ENCODE data around the gene LIPE.
A peak's percentile ranks its signal among the peaks of the same experiment; 100 is the strongest.

LIPE gene

GRCh38 chr19:42400404-42400803, 26.8 kb downstream of the LIPE start:
- Histone ChIP-seq H3K9ac (ENCODE audit: low read length) (no peak overlapping the region), H3K27ac (ENCODE audit: low read depth, low read length, poor library complexity, severe bottlenecking) (no peak overlapping the region), H3K27me3 (ENCODE audit: insufficient read depth, low read length) (no peaks in the 10 kb centered on the region), H3K9me2 (ENCODE audit: low read depth, low read length) (no peaks in the 10 kb centered on the region), H3K4me2 (ENCODE audit: low read length) (no peak overlapping the region), H3K36me3 (ENCODE audit: insufficient read depth, low read length) (peaks cover 28% of the 10 kb centered on the region), H4K20me1 (ENCODE audit: insufficient read depth, low read length) (no peaks in the 10 kb centered on the region), H2AFZ (ENCODE audit: low read length) (no peak overlapping the region), H3K4me1 (ENCODE audit: insufficient read depth, low read length, severe bottlenecking) (peaks cover 24% of the 10 kb centered on the region), H3K79me2 (ENCODE audit: insufficient read depth, low read length) (no peaks in the 10 kb centered on the region), H3F3A (ENCODE audit: insufficient read depth, low read length) (no peaks in the 10 kb centered on the region; the same call in 1 of the 2 replicates), H3K4me3 (ENCODE audit: low read depth, low read length, poor library complexity, severe bottlenecking) (no peak overlapping the region), H3K9me3 (ENCODE audit: low read length) (no peaks in the 10 kb centered on the region)
- TF ChIP-seq EZH2 (IDR thresholded peaks at IDR 0.05; ENCODE audit: borderline replicate concordance, low read length), result no peak

- Histone ChIP-seq H2AFZ (ENCODE audit: low read length) (peak overlapping the region; percentile 33; the same call in 1 of the 2 replicates), H3K9me2 (ENCODE audit: low read depth, low read length) (no peaks in the 10 kb centered on the region), H3F3A (ENCODE audit: insufficient read depth, low read length) (no peaks in the 10 kb centered on the region; the same call in 1 of the 2 replicates), H3K4me1 (ENCODE audit: insufficient read depth, low read length, severe bottlenecking) (peaks cover 24% of the 10 kb centered on the region), H3K27ac (ENCODE audit: low read depth, low read length, poor library complexity, severe bottlenecking) (no peak overlapping the region), H3K4me2 (ENCODE audit: low read length) (peak overlapping the region; percentile 98), H3K9ac (ENCODE audit: low read length) (peak overlapping the region; percentile 85), H3K79me2 (ENCODE audit: insufficient read depth, low read length) (no peaks in the 10 kb centered on the region), H4K20me1 (ENCODE audit: insufficient read depth, low read length) (no peaks in the 10 kb centered on the region), H3K9me3 (ENCODE audit: low read length) (no peaks in the 10 kb centered on the region), H3K4me3 (ENCODE audit: low read depth, low read length, poor library complexity, severe bottlenecking) (peak overlapping the region; percentile 83), H3K27me3 (ENCODE audit: insufficient read depth, low read length) (no peaks in the 10 kb centered on the region), H3K36me3 (ENCODE audit: insufficient read depth, low read length) (peaks cover 2% of the 10 kb centered on the region)
- TF ChIP-seq CTCF (IDR thresholded peaks at IDR 0.05; ENCODE audit: low read length), result no peak
- TF ChIP-seq EZH2 (IDR thresholded peaks at IDR 0.05; ENCODE audit: borderline replicate concordance, low read length), result no peak
Observed at GRCh38 chr19:42397263-42398166, 29.7 kb downstream of the LIPE start.

- no peaks in the 10 kb centered on the region for H3K36me3 ChIP-seq (ENCODE audit: insufficient read depth, low read length)
- no peaks in the 10 kb centered on the region for H3K27me3 ChIP-seq (ENCODE audit: insufficient read depth, low read length)
- H3K79me2 ChIP-seq (ENCODE audit: insufficient read depth, low read length), result no peaks in the 10 kb centered on the region
- no peaks in the 10 kb centered on the region for H3K9me2 ChIP-seq (ENCODE audit: low read depth, low read length)
- no peaks in the 10 kb centered on the region for H4K20me1 ChIP-seq (ENCODE audit: insufficient read depth, low read length)
- TF ChIP-seq EZH2 (IDR thresholded peaks at IDR 0.05; ENCODE audit: borderline replicate concordance, low read length), result no peak
- no peak for TF ChIP-seq CTCF (IDR thresholded peaks at IDR 0.05; ENCODE audit: low read length)
- H3K9me3 ChIP-seq (ENCODE audit: low read length), result no peaks in the 10 kb centered on the region
- H3K9ac ChIP-seq (ENCODE audit: low read length), result peak overlapping the region; percentile 85
- peak overlapping the region; percentile 98 for H3K4me2 ChIP-seq (ENCODE audit: low read length)
- H3K4me1 ChIP-seq (ENCODE audit: insufficient read depth, low read length, severe bottlenecking), result peaks cover 16% of the 10 kb centered on the region
- H3K4me3 ChIP-seq (ENCODE audit: low read depth, low read length, poor library complexity, severe bottlenecking), result peak overlapping the region; percentile 83
- no peak overlapping the region for H3K27ac ChIP-seq (ENCODE audit: low read depth, low read length, poor library complexity, severe bottlenecking)
- no peaks in the 10 kb centered on the region; the same call in 1 of the 2 replicates for H3F3A ChIP-seq (ENCODE audit: insufficient read depth, low read length)
- H2AFZ ChIP-seq (ENCODE audit: low read length), result peak overlapping the region; percentile 33; the same call in 1 of the 2 replicates
Observed at GRCh38 chr19:42396381-42397262, 30.6 kb downstream of the LIPE start.

Data from OCI-LY1 (cell line).